VCaP (cell line): Measurements from ENCODE around the gene SEMA6B.

ENCODE experiments used
- H3K27ac ChIP-seq: fragments of 450-650 bp; 2 replicates; pipeline ENCODE4 v1.5.1; 2017
- TF ChIP-seq, protein P1 (sequence below): fragments of 450-650 bp; conservative IDR thresholded peaks from 2 replicates; pipeline ENCODE4 v1.5.1; 2017; ENCODE audit warnings: mild to moderate bottlenecking, moderate library complexity

SEMA6B gene

DNA sequence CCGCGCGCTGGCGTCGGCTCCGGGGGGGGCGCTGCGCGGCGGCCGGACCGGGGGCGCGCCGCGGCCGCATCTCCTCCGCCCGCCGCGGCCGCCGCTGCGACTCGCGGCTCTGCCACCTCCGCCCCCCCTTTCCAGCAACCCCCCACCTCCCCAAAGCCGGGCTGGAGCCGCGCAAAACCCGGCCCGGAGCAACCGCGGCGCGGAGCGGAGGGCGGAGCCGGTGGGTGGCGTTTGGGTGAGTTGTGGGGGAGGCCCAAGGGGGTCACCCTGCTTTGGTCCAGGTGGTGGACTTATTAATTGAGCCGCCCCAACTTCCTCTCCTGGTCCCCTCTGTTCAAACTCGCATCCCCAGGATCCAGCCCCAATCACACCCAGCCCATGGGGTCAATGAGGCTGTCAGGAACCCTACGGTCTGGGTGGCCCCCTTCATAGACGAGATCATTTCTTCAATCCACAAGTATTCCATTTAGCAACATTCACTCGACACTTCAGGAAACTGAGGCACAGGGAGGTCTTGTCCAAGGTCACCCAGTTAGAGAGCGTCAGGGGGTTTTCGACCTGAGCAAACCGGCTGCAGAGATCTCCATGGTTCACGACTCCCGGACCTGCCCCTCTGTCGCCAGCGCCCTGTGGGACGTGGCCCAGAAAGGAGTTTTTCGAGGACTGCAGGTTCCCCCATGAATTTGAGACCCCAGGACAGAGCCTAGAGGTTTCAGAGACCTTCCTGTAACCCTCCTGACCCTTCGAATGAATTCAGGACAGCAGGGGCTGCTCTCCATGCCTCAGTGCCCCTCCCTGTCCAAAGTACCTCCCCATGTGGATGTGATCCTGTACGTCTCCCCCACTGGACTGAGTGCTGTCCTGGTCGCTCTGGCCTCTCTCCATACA lies 22.4 kb upstream of the SEMA6B start:
- no peak overlapping the region for H3K27ac ChIP-seq

DNA sequence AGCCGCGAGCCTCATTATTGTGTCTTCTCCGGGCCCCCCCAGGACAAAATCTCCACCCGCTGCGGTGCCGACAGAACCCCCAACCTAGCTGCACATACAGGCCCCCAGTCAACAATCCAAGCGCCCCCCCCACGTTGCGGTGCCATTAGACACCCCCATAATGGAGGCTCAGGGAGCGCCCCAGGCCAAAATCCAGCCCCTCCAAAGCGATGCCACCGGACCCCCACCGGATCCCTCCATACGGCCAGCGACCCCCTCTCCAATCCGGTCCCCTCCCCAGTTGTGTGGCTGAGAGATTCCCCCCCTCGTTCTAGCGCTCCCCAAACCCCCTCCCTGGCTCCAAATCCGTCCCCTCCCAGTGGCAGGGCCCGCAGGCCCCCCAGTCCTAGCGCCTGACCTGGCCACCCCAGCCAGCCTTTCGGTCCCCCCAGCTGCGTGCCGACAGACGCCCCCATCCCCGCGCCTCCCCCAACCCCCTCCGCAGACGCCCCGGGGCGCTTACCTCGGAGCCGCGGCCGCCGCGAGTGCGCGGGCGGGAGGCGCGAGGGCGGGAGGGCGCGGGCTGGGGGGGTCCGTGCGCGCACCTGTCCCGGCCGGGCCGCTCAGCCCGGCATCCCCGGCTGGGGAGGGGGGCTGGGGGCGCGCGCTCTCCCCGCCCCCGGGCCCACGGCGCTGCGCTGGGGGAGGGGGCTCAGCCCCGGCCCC lies 21.6 kb upstream of the SEMA6B start:
- H3K27ac ChIP-seq: no peak overlapping the region
- TF ChIP-seq, protein P1, sequence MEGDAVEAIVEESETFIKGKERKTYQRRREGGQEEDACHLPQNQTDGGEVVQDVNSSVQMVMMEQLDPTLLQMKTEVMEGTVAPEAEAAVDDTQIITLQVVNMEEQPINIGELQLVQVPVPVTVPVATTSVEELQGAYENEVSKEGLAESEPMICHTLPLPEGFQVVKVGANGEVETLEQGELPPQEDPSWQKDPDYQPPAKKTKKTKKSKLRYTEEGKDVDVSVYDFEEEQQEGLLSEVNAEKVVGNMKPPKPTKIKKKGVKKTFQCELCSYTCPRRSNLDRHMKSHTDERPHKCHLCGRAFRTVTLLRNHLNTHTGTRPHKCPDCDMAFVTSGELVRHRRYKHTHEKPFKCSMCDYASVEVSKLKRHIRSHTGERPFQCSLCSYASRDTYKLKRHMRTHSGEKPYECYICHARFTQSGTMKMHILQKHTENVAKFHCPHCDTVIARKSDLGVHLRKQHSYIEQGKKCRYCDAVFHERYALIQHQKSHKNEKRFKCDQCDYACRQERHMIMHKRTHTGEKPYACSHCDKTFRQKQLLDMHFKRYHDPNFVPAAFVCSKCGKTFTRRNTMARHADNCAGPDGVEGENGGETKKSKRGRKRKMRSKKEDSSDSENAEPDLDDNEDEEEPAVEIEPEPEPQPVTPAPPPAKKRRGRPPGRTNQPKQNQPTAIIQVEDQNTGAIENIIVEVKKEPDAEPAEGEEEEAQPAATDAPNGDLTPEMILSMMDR: no peak

More for the DNA sequence above, 22.4 kb upstream of the SEMA6B start:
- TF ChIP-seq, protein P1: no peak

DNA sequence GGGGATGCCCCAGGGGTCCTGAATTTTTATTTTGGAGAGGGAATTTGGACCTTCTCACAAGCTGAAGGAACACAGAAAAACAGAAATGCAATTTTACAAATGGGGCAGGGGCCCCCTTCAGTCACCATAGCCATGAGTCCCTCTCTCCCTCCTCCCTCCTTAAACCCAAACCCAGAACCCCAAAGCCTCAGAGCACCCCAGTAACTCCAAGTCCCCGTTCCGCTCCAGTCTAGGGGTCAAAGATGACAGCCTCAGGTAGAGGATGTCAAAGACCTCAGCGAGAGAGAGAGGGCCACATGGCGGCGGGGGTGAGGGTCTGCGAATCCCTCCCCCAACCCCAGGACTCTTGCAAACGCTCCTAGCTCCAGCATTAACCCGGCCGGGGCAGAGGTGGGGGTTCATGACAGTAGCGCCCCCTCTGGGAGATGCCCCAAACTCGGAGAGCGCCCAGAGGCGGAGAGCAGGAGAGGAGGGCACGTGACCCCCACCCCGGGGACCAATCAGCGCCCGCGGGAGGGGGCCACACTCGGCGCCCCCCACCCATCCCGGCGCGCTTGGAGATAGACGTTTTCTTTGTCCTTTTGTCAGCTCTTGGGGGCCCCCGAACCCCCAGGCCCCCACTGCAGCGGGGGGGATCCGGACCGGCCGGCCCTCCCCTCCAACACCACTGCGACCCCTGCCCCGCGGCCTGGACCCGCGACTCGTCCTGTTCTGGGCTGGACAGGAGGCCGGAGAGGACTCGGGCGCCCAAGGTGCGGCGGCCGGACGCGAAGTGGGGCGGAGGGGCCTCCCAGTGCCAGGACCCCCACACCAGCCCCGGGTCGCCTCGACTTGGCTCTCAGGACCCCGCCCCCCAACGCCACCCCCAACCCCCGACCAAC lies 20.8 kb upstream of the SEMA6B start:
- H3K27ac ChIP-seq: no peak overlapping the region
- TF ChIP-seq, protein P1: no peak

DNA sequence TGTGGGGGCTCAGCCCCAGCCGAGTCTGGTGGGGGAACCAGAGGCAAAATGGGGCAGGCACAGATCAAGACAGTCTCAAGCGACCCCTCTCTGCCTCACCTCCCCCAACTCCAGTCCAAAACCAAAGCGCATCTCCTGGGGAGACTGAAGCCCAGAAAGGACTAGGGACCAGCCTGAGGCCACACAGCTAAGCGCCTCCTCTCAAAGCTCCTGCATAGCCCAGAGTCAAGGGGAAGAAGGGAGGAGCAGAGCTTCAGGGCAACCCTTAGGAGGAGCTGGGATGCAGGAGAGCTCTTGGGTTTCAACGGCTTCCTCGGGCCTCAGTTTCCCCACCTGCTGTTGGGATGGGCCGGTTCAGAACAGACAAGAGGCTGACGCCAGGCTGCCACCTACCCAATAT lies 19.9 kb upstream of the SEMA6B start:
- no peak overlapping the region for H3K27ac ChIP-seq
- TF ChIP-seq, protein P1: no peak

DNA sequence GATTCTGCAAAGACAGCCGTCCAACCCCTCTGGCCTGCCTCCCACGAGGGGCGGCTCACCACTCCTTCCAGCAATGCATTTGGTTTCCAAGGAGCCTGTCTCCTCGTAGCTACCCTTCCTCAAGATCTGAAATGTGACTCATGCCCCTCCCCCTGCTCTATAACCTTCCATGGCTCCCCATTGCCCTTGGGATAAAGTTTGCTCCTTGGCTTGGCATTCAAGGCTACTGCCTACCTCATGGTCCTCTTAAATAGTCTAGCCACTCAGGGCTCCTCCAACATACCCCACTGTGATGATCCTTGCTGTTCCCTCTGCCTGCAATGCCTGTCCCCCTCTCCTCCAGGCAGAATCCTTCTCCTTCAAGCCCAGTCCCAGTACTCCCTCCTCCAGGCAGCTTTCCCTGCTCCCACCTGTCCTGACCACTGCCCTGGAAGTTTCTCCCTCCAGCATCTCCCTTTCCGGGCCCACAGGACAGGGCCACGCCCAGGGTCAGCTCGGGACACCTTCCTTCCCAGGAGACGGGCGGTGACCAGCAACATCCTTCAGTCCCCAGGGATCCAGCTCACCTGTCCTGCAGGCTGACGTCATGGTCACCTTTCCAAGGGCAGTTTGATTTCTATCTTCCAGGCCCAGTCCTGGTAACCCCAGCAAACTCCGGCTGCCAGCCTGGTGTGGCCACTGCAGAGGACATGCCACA lies 19.2 kb upstream of the SEMA6B start:
- TF ChIP-seq, protein P1: no peak
- H3K27ac ChIP-seq: no peak overlapping the region

DNA sequence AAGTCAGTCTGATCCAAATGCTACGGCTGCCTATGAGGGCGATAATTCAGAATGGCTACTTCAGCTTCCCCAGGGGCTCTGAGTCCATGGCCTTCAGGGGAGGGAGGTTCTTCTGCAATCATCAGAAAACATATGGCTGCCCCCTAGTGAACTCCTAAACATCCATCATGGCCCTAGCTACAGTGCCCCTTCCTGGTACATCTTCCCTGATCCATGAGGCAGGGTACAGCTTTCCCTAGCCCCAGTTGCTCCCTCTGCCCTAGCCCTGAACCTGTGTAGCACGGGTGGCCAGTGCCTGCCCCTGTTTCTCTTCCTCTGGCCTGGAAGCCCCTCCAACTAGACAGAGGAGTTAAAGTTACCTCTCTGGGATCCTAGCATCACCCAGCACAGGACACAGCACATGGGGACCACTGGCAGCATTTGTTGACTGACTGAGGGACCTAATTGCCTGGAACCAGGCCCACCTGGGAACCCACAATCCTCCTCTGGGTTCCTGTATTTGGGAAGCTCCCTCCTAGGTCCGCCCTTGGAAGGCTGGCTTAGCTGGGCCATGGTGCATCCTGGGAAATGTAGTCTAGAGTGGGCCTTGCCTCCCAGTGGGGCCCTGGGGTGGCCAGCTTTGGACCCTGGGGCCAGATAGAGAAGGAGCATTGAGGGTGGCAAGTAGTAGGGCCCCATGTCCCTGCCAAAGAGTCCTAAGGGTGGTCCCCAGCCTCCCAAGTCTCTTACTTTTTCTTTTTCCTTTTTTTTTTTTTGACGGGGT lies 17.7 kb upstream of the SEMA6B start:
- H3K27ac ChIP-seq: no peak overlapping the region
- TF ChIP-seq, protein P1: no peak
